Measurements from ENCODE around the gene POLR2L. TPM values are rescaled to one million over a fixed set of nuclear protein-coding genes. Genes with fewer than 3 reads are reported as not detected.

POLR2L gene
- total RNA-seq, 1 donor from 2014 or later = 76.7 TPM

Other genes with a start within 250 kb of the POLR2L start
- gene IRF7, start 226.6 kb downstream of the POLR2L start, total RNA-seq (ENCODE audit: unreplicated experiment) = 11.6 TPM
- not detected for gene CDHR5, start 217.6 kb downstream of the POLR2L start, total RNA-seq (ENCODE audit: unreplicated experiment)
- gene SCT, start 215.3 kb downstream of the POLR2L start, total RNA-seq (ENCODE audit: unreplicated experiment) = 1.8 TPM
- gene DRD4, start 205.3 kb downstream of the POLR2L start, total RNA-seq (ENCODE audit: unreplicated experiment) = 0.33 TPM
- 118 TPM for gene DEAF1, start 147.3 kb downstream of the POLR2L start, total RNA-seq (ENCODE audit: unreplicated experiment)
- 22.9 TPM for gene TMEM80, start 146.7 kb downstream of the POLR2L start, total RNA-seq (ENCODE audit: unreplicated experiment)
- 8.0 TPM for gene EPS8L2, start 136.3 kb downstream of the POLR2L start, total RNA-seq (ENCODE audit: unreplicated experiment)
- 123 TPM for gene TALDO1, start 95.1 kb downstream of the POLR2L start, total RNA-seq (ENCODE audit: unreplicated experiment)
- gene GATD1, start 65.0 kb downstream of the POLR2L start, total RNA-seq (ENCODE audit: unreplicated experiment) = 36.5 TPM
- gene CEND1, start 52.4 kb downstream of the POLR2L start, total RNA-seq (ENCODE audit: unreplicated experiment) = not detected
- gene SLC25A22, start 44.2 kb downstream of the POLR2L start, total RNA-seq (ENCODE audit: unreplicated experiment) = 17.8 TPM
- gene PIDD1, start 37.3 kb downstream of the POLR2L start, total RNA-seq (ENCODE audit: unreplicated experiment) = 13.7 TPM
- 2,188 TPM for gene RPLP2, start 32.6 kb downstream of the POLR2L start, total RNA-seq (ENCODE audit: unreplicated experiment)
- 40.5 TPM for gene PNPLA2, start 23.6 kb downstream of the POLR2L start, total RNA-seq (ENCODE audit: unreplicated experiment)
- gene CRACR2B, start 14.6 kb downstream of the POLR2L start, total RNA-seq (ENCODE audit: unreplicated experiment) = 28.8 TPM
- 49.6 TPM for gene CD151, start 9.6 kb downstream of the POLR2L start, total RNA-seq (ENCODE audit: unreplicated experiment)
- gene TSPAN4, start 323 bp upstream of the POLR2L start, total RNA-seq (ENCODE audit: unreplicated experiment) = 26.4 TPM
- gene CHID1, start 68.3 kb upstream of the POLR2L start, total RNA-seq (ENCODE audit: unreplicated experiment) = 69.3 TPM
- 287 TPM for gene AP2A2, start 83.3 kb upstream of the POLR2L start, total RNA-seq (ENCODE audit: unreplicated experiment)
- gene MUC6, start 194.2 kb upstream of the POLR2L start, total RNA-seq (ENCODE audit: unreplicated experiment) = not detected
- not detected for gene MUC2, start 232.3 kb upstream of the POLR2L start, total RNA-seq (ENCODE audit: unreplicated experiment)

Data from endothelial cell (in vitro differentiated cells).